Activated naive CD8-positive, alpha-beta T cell treated with anti-CD3 and anti-CD28 coated beads, Interleukin-2, amount 50 U/mL, for 24 hours (primary cell): ENCODE data around the gene KIAA0319L.
A peak's percentile ranks its signal among the peaks of the same experiment; 100 is the strongest.
"Not testable (repeated sequence)": the region's sequence is repeated elsewhere in the genome, so short reads cannot be mapped to it uniquely, and the experiment has no call there.

Experiments used
- ATAC-seq: fragments of 150-1000 bp; cut with Tn5 transposase; one replicate; pipeline ENCODE4 v1.10.0; 2021
- DNase-seq: peaks from one replicate; pipeline ENCODE4 v3.0.0; 2021
- H3K27ac Mint-ChIP-seq: one replicate; pipeline ENCODE4 v1.8.0; 2021; ENCODE audit warnings: mild to moderate bottlenecking, mixed read lengths
- H3K27me3 Mint-ChIP-seq: one replicate; pipeline ENCODE4 v1.8.0; 2021; ENCODE audit warnings: mixed read lengths
- H3K36me3 Mint-ChIP-seq: one replicate; pipeline ENCODE4 v1.8.0; 2021; ENCODE audit warnings: low read depth, mixed read lengths
- H3K4me1 Mint-ChIP-seq: one replicate; pipeline ENCODE4 v1.8.0; 2021; ENCODE audit warnings: mixed read lengths
- H3K4me3 Mint-ChIP-seq: one replicate; pipeline ENCODE4 v1.8.0; 2021; ENCODE audit warnings: mild to moderate bottlenecking, moderate library complexity, mixed read lengths
- H3K9me3 Mint-ChIP-seq: one replicate; pipeline ENCODE4 v1.8.0; 2021; ENCODE audit warnings: mixed read lengths

Gene KIAA0319L

DNA sequence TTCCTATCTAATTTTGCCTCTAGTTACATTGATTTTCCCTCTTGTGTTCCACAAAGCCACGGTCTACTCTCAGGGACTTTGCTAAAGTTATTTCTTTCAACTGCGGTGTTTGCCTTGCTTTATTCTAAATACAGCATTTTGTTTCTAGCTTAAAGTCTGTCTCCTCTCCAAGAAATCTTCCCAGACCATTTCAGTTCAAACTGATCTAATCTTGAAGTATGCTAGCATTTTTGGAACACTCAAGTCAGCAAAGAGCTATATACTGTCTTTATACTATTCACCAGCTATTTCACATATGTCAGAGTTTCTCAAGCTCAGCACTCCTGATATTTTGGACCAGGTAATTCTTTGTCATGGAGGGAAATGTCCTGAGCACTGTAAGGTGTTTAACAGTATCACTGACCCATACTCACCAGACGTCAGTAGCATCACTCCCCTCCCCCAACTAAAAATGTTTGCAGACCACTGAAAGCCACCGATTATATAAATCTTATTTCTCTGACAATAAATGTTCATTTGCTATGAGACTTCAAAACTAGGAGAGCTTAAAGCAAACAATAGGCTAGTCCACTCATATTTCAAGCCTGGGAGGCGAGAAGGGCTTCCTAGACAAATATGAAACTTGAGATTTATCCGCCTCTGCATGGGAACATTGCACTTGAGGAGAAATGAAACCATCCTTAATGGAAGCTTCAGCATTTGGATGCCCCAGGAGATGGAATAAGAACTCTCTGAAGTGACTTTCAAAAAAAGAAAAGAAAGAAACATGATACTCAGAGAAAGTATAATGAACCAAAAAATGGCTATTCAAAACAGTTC lies 81.1 kb downstream of the KIAA0319L start:
- no peak overlapping the region for H3K27ac Mint-ChIP-seq
- DNase-seq (no peak), ATAC-seq (no peak)
- no peak overlapping the region for H3K4me3 Mint-ChIP-seq
- H3K9me3 Mint-ChIP-seq, result no peaks in the 10 kb centered on the region
- H3K4me1 Mint-ChIP-seq, result no peaks in the 10 kb centered on the region
- no peaks in the 10 kb centered on the region for H3K27me3 Mint-ChIP-seq
- H3K36me3 Mint-ChIP-seq, result peaks cover 25% of the 10 kb centered on the region

GRCh38 chr1:35475356-35475755 lies 81.8 kb downstream of the KIAA0319L start:
- H3K9me3 Mint-ChIP-seq, result no peaks in the 10 kb centered on the region
- ATAC-seq (no peak), DNase-seq (no peak)
- no peak overlapping the region for H3K27ac Mint-ChIP-seq
- H3K4me3 Mint-ChIP-seq, result no peak overlapping the region
- no peaks in the 10 kb centered on the region for H3K27me3 Mint-ChIP-seq
- H3K4me1 Mint-ChIP-seq, result no peaks in the 10 kb centered on the region
- H3K36me3 Mint-ChIP-seq, result peaks cover 26% of the 10 kb centered on the region

GRCh38 chr1:35473216-35473615 lies 84.0 kb downstream of the KIAA0319L start:
- H3K9me3 Mint-ChIP-seq, DNase-seq, H3K4me3 Mint-ChIP-seq, H3K27ac Mint-ChIP-seq, H3K27me3 Mint-ChIP-seq, H3K4me1 Mint-ChIP-seq, ATAC-seq: not testable (repeated sequence)
- H3K36me3 Mint-ChIP-seq, result peaks cover 37% of the 10 kb centered on the region

DNA sequence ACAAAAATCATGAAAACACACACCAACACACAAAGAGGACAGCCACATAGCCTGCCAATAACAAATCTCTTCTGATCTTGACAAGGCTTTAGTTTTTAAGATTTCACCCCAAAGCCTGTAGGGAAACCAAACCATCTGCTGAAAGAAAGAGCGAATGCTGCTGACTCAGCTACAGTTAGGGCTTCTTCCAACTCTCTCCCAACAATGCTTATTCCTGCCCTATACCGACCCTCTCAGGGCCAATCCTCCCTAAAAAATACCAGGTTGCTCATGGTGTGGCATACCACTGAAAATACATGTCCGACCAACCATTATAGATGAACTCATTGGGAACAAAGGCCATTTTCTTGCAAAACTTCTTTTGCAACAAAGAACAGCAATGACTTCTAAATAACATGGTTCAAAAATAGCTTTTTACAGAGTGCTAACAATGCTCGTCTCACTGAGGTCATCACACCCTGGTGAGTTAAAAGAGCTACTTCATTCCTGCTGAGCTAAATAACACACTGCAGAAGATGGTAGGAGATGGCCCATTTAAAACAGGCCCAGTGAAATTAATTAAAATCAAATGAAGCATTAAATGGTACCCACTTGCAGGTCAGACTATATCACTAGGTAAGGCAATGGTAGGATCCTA lies 86.1 kb downstream of the KIAA0319L start:
- no peak for ATAC-seq

DNA sequence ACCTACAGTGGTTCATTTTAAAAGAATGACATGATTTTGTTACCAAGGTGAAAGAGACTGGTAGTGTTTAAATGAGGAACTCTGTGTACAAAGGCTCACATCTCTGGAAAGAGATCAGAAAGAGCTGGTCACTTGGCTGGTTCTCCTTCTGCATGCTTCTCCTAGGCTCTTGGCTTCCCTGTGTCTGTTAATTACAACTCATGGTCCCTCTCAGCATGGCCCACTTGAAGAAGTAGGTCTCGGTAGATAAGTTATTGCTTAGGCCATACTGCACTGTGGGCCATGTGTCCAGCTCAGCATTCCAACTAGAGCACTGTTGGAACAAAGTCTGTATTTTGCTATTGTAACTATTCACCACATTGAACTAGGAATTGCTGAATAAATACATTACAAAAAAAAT lies 91.1 kb downstream of the KIAA0319L start:
- no peak overlapping the region for H3K4me3 Mint-ChIP-seq
- H3K27ac Mint-ChIP-seq, result no peak overlapping the region
- no peaks in the 10 kb centered on the region for H3K27me3 Mint-ChIP-seq

More for the DNA sequence above, 86.1 kb downstream of the KIAA0319L start:
- H3K4me1 Mint-ChIP-seq, result peaks cover 1% of the 10 kb centered on the region
- H3K27ac Mint-ChIP-seq, result no peak overlapping the region
- no peak for DNase-seq
- no peaks in the 10 kb centered on the region for H3K27me3 Mint-ChIP-seq
- H3K36me3 Mint-ChIP-seq, result peaks cover 33% of the 10 kb centered on the region
- H3K4me3 Mint-ChIP-seq, result no peak overlapping the region
- H3K9me3 Mint-ChIP-seq, result no peaks in the 10 kb centered on the region

DNA sequence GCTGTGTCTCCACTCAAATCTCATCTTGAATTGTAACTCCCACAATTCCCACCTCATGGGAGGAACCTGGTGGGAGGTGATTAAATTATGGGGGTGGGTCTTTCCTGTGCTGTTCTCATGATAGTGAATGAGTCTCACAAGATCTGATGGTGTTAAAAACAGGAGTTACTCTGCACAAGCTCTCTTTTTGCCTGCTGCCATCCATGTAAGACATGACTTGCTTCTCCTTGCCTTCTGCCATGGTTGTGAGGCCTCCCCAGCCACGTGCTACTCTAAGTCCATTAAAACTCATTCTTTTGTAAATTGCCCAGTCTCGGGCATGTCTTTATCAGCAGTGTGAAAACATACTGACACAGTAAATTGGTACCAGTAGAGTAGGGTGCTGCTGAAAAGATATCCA lies 93.5 kb downstream of the KIAA0319L start:
- not testable (repeated sequence) for H3K27me3 Mint-ChIP-seq, H3K4me3 Mint-ChIP-seq, ATAC-seq, H3K4me1 Mint-ChIP-seq, H3K27ac Mint-ChIP-seq, DNase-seq, H3K9me3 Mint-ChIP-seq
- peaks cover 52% of the 10 kb centered on the region for H3K36me3 Mint-ChIP-seq

More for the DNA sequence above, 91.1 kb downstream of the KIAA0319L start:
- ATAC-seq (no peak), DNase-seq (no peak)
- Mint-ChIP-seq H3K36me3 (peaks cover 57% of the 10 kb centered on the region), H3K9me3 (no peaks in the 10 kb centered on the region), H3K4me1 (peaks cover 8% of the 10 kb centered on the region)

GRCh38 chr1:35463232-35463631 lies 94.0 kb downstream of the KIAA0319L start:
- Mint-ChIP-seq H3K9me3 (no peaks in the 10 kb centered on the region), H3K27me3 (no peaks in the 10 kb centered on the region), H3K27ac (no peak overlapping the region), H3K4me3 (no peak overlapping the region), H3K4me1 (peaks cover 6% of the 10 kb centered on the region), H3K36me3 (peaks cover 47% of the 10 kb centered on the region)
- no peak for DNase-seq
- no peak for ATAC-seq

DNA sequence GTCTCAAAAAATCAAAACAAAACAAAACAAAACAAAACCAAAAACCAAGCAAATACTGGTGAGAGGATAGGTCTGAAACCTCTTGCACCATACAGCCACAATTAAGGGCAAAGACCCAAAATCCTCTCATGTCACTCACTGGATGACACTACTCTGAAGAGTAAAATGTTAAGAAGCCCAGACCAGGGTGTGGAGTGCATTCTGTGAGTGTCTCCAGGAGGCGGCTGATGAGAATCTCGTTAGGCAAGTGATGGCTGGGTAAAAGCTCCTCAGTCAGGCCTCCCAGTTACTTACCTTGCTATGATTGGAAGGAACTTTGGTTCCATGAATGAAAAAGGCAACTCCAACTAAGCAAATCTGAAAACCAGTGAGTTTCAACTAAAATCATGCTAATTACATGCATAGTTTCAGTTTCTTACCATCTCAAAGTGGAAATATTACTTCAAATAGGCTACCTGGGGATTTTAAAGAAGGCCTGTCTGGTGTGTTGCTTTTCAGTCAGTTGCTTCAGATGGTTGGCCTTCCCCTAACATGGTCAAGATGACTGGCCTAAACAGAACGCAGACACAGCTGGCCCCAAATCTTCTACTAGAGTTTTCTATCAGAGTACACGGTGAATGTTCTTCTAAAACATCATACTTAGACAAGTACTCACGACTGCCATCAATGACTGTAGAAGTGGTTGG lies 95.1 kb downstream of the KIAA0319L start:
- no peak overlapping the region for H3K27ac Mint-ChIP-seq
- H3K4me1 Mint-ChIP-seq, result peaks cover 6% of the 10 kb centered on the region
- no peak for ATAC-seq
- no peak for DNase-seq
- H3K4me3 Mint-ChIP-seq, result no peak overlapping the region
- no peaks in the 10 kb centered on the region for H3K9me3 Mint-ChIP-seq
- no peaks in the 10 kb centered on the region for H3K27me3 Mint-ChIP-seq
- peaks cover 41% of the 10 kb centered on the region for H3K36me3 Mint-ChIP-seq

GRCh38 chr1:35460796-35461195 lies 96.4 kb downstream of the KIAA0319L start:
- H3K4me1 Mint-ChIP-seq, result peaks cover 6% of the 10 kb centered on the region
- peaks cover 33% of the 10 kb centered on the region for H3K36me3 Mint-ChIP-seq
- ATAC-seq (no peak), DNase-seq (no peak)
- no peaks in the 10 kb centered on the region for H3K9me3 Mint-ChIP-seq
- H3K27ac Mint-ChIP-seq, result no peak overlapping the region
- no peaks in the 10 kb centered on the region for H3K27me3 Mint-ChIP-seq
- H3K4me3 Mint-ChIP-seq, result no peak overlapping the region

GRCh38 chr1:35454616-35455015 lies 102.6 kb downstream of the KIAA0319L start:
- H3K4me3 Mint-ChIP-seq, result no peak overlapping the region
- peaks cover 8% of the 10 kb centered on the region for H3K36me3 Mint-ChIP-seq
- no peaks in the 10 kb centered on the region for H3K9me3 Mint-ChIP-seq
- peak; percentile 53 for ATAC-seq
- no peak overlapping the region for H3K27ac Mint-ChIP-seq
- H3K27me3 Mint-ChIP-seq, result no peaks in the 10 kb centered on the region
- peaks cover 19% of the 10 kb centered on the region for H3K4me1 Mint-ChIP-seq
- no peak for DNase-seq

DNA sequence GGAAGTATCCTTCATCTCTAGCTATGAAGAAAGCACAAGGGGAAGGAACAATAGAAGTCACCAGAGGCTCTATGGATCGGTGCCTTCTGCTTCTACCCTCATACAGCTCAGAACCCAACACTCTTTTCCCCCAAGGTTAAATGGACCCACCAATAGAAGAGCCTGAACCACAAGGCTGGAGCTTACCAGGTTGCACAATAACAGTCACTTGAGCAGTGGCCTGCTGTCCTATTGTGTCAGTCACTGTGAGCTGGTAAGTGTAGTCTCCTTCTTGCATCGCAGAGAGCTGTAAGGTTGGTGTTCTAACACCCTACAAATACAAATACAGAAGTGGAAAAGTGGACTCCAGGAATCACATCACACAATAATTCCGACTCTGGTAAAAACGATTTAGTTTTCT lies 103.0 kb downstream of the KIAA0319L start:
- peaks cover 19% of the 10 kb centered on the region for H3K4me1 Mint-ChIP-seq
- no peaks in the 10 kb centered on the region for H3K27me3 Mint-ChIP-seq
- no peaks in the 10 kb centered on the region for H3K9me3 Mint-ChIP-seq
- H3K4me3 Mint-ChIP-seq, result no peak overlapping the region
- no peak for ATAC-seq
- no peak for DNase-seq
- no peak overlapping the region for H3K27ac Mint-ChIP-seq
- peaks cover 8% of the 10 kb centered on the region for H3K36me3 Mint-ChIP-seq

- H3K4me3 Mint-ChIP-seq, result no peak overlapping the region
Measured at GRCh38 chr1:35453031-35453430, 104.2 kb downstream of the KIAA0319L start.

DNA sequence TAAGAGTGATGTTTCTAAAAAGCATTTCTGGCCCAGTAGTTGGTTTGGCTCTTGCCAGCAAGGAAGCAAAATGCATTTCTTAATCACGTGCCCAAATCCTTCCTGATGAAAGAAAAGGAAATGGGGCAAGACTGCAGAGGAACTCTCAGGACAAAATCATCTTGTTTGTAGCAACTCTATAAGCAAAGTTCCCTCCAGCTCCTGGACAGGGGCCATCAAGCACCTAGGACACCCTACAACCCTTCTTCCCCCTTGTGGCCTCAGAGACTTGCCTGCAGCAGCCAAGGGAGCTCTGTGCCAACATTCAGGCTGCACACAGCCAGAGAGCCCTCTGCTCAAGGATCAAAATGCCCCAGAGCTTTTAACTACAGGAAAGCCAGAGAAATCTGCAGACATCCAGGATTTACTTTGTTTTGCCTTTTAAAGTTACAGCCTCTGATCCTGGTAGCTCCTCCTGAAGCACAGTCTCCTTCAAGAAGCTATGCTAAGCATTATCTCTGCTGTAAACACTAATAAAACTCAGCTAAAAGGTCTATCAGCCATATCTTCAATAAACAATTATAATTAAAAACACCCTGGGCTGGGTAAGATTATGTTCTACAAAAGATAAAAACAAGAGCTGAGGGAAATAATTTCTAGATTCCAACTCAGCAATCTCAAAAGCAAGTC lies 105.0 kb downstream of the KIAA0319L start:
- Mint-ChIP-seq H3K27me3 (no peaks in the 10 kb centered on the region), H3K36me3 (peaks cover 8% of the 10 kb centered on the region), H3K27ac (no peak overlapping the region), H3K4me1 (peaks cover 19% of the 10 kb centered on the region), H3K9me3 (no peaks in the 10 kb centered on the region), H3K4me3 (no peak overlapping the region)
- no peak for ATAC-seq
- DNase-seq, result no peak

More at GRCh38 chr1:35453031-35453430, 104.2 kb downstream of the KIAA0319L start:
- H3K27ac Mint-ChIP-seq, result no peak overlapping the region
- no peak for ATAC-seq
- no peaks in the 10 kb centered on the region for H3K9me3 Mint-ChIP-seq
- DNase-seq, result no peak
- H3K36me3 Mint-ChIP-seq, result peaks cover 7% of the 10 kb centered on the region
- H3K4me1 Mint-ChIP-seq, result peaks cover 19% of the 10 kb centered on the region
- no peaks in the 10 kb centered on the region for H3K27me3 Mint-ChIP-seq

DNA sequence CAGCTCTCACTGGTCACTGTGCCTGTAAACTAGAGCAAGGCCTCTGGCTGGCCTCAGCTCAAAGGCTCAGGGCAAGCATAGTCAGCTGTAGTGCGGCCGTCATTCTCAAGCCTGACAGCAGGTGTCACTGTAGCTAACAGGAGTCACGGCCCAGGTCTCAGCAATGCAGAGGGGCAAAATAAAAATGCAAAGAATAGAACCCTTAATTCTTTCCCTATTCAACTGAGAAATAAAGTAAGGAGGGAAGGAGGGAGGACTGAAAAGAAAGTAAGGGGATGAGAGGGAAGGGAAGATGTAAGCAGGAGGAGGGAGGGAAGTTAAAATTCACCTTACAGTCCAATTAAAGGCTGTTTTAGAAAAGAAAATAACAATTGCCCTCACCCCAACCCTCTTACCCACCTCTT lies 106.1 kb downstream of the KIAA0319L start:
- no peak overlapping the region for H3K27ac Mint-ChIP-seq
- H3K9me3 Mint-ChIP-seq, result no peaks in the 10 kb centered on the region
- H3K4me1 Mint-ChIP-seq, result peaks cover 19% of the 10 kb centered on the region
- DNase-seq, result peak; percentile 80
- peaks cover 9% of the 10 kb centered on the region for H3K36me3 Mint-ChIP-seq
- ATAC-seq, result peak; percentile 81
- H3K27me3 Mint-ChIP-seq, result no peaks in the 10 kb centered on the region
- no peak overlapping the region for H3K4me3 Mint-ChIP-seq
